IPS-15b (cell line): ENCODE data around the gene NXPH3.
"Not testable (repeated sequence)": the region's sequence is repeated elsewhere in the genome, so short reads cannot be mapped to it uniquely, and the experiment has no call there.

Experiments used
- H3K27me3 ChIP-seq: one replicate; pipeline ENCODE4 v1.6.1; 2013; ENCODE audit warnings: low read length; ENCODE audit not compliant: control insufficient read depth, insufficient read depth
- H3K36me3 ChIP-seq: one replicate; pipeline ENCODE4 v1.6.1; 2013; ENCODE audit warnings: low read length; ENCODE audit not compliant: control insufficient read depth, insufficient read depth
- H3K4me1 ChIP-seq: one replicate; pipeline ENCODE4 v1.6.1; 2013; ENCODE audit warnings: mild to moderate bottlenecking, low read length; ENCODE audit not compliant: control insufficient read depth, insufficient read depth
- H3K4me3 ChIP-seq: one replicate; pipeline ENCODE4 v1.5.1; 2013; ENCODE audit warnings: low read depth, low read length
- H3K9ac ChIP-seq: one replicate; pipeline ENCODE4 v1.6.1; 2013; ENCODE audit warnings: low read depth, mild to moderate bottlenecking, low read length
- H3K9me3 ChIP-seq: one replicate; pipeline ENCODE4 v1.6.1; 2013; ENCODE audit warnings: mild to moderate bottlenecking, low read length; ENCODE audit not compliant: control insufficient read depth, insufficient read depth

NXPH3 gene

GRCh38 chr17:49556223-49556943, 19.3 kb upstream of the NXPH3 start:
- H3K36me3 ChIP-seq, result no peaks in the 10 kb centered on the region
- H3K4me1 ChIP-seq, result peaks cover 3% of the 10 kb centered on the region
- peaks cover 6% of the 10 kb centered on the region for H3K27me3 ChIP-seq
- no peaks in the 10 kb centered on the region for H3K9me3 ChIP-seq
- no peak overlapping the region for H3K4me3 ChIP-seq
- peak overlapping the region; percentile 37 for H3K9ac ChIP-seq

GRCh38 chr17:49557312-49558024, 18.2 kb upstream of the NXPH3 start:
- Histone ChIP-seq H3K27me3 (peaks cover 6% of the 10 kb centered on the region), H3K4me3 (no peak overlapping the region), H3K36me3 (no peaks in the 10 kb centered on the region), H3K9me3 (no peaks in the 10 kb centered on the region), H3K4me1 (peaks cover 3% of the 10 kb centered on the region), H3K9ac (no peak overlapping the region)

- H3K27me3 ChIP-seq, result no peaks in the 10 kb centered on the region
- H3K9ac ChIP-seq, result no peak overlapping the region
- H3K9me3 ChIP-seq, result no peaks in the 10 kb centered on the region
- H3K36me3 ChIP-seq, result no peaks in the 10 kb centered on the region
- H3K4me1 ChIP-seq, result peaks cover 2% of the 10 kb centered on the region
- no peak overlapping the region for H3K4me3 ChIP-seq
Observed at GRCh38 chr17:49564638-49565037, 11.0 kb upstream of the NXPH3 start.

GRCh38 chr17:49565948-49566491, 9.7 kb upstream of the NXPH3 start:
- Histone ChIP-seq H3K27me3 (peaks cover 8% of the 10 kb centered on the region), H3K9me3 (no peaks in the 10 kb centered on the region), H3K4me1 (peaks cover 2% of the 10 kb centered on the region), H3K36me3 (no peaks in the 10 kb centered on the region), H3K4me3 (no peak overlapping the region), H3K9ac (no peak overlapping the region)

- no peaks in the 10 kb centered on the region for H3K36me3 ChIP-seq
- peaks cover 15% of the 10 kb centered on the region for H3K27me3 ChIP-seq
- peaks cover 2% of the 10 kb centered on the region for H3K4me1 ChIP-seq
- H3K9ac ChIP-seq, result no peak overlapping the region
- H3K9me3 ChIP-seq, result no peaks in the 10 kb centered on the region
- H3K4me3 ChIP-seq, result no peak overlapping the region
Observed at GRCh38 chr17:49566668-49567071, 9.0 kb upstream of the NXPH3 start.

GRCh38 chr17:49567104-49567521, 8.6 kb upstream of the NXPH3 start:
- no peak overlapping the region for H3K4me3 ChIP-seq
- no peaks in the 10 kb centered on the region for H3K36me3 ChIP-seq
- no peaks in the 10 kb centered on the region for H3K9me3 ChIP-seq
- H3K4me1 ChIP-seq, result peaks cover 2% of the 10 kb centered on the region
- H3K27me3 ChIP-seq, result peaks cover 19% of the 10 kb centered on the region
- H3K9ac ChIP-seq, result no peak overlapping the region

- no peaks in the 10 kb centered on the region for H3K36me3 ChIP-seq
- peak overlapping the region; percentile 56 for H3K4me3 ChIP-seq
- no peak overlapping the region for H3K9ac ChIP-seq
- peaks cover 2% of the 10 kb centered on the region for H3K4me1 ChIP-seq
- peaks cover 21% of the 10 kb centered on the region for H3K27me3 ChIP-seq
- H3K9me3 ChIP-seq, result no peaks in the 10 kb centered on the region
Observed at GRCh38 chr17:49567871-49568694, 7.6 kb upstream of the NXPH3 start.

- H3K36me3 ChIP-seq, H3K4me1 ChIP-seq, H3K9me3 ChIP-seq, H3K4me3 ChIP-seq, H3K9ac ChIP-seq: not testable (repeated sequence)
- H3K27me3 ChIP-seq, result peaks cover 21% of the 10 kb centered on the region
Observed at GRCh38 chr17:49568695-49569047, 7.0 kb upstream of the NXPH3 start.

- peaks cover 21% of the 10 kb centered on the region for H3K27me3 ChIP-seq
- H3K4me3 ChIP-seq, result peak overlapping the region; percentile 36
- no peaks in the 10 kb centered on the region for H3K9me3 ChIP-seq
- H3K36me3 ChIP-seq, result no peaks in the 10 kb centered on the region
- H3K9ac ChIP-seq, result no peak overlapping the region
- H3K4me1 ChIP-seq, result peaks cover 2% of the 10 kb centered on the region
Observed at GRCh38 chr17:49570540-49571242, 5.0 kb upstream of the NXPH3 start.

- Histone ChIP-seq H3K27me3 (peaks cover 21% of the 10 kb centered on the region), H3K9me3 (no peaks in the 10 kb centered on the region), H3K4me3 (no peak overlapping the region), H3K9ac (no peak overlapping the region), H3K4me1 (no peaks in the 10 kb centered on the region), H3K36me3 (no peaks in the 10 kb centered on the region)
Observed at GRCh38 chr17:49571283-49571682, 4.4 kb upstream of the NXPH3 start.

- Histone ChIP-seq H3K36me3 (no peaks in the 10 kb centered on the region), H3K27me3 (peaks cover 21% of the 10 kb centered on the region), H3K9me3 (no peaks in the 10 kb centered on the region), H3K4me3 (no peak overlapping the region), H3K4me1 (no peaks in the 10 kb centered on the region), H3K9ac (no peak overlapping the region)
Observed at GRCh38 chr17:49571764-49572163, 3.9 kb upstream of the NXPH3 start.
